ENCODE data around the gene HS2ST1.

HS2ST1 gene

DNA sequence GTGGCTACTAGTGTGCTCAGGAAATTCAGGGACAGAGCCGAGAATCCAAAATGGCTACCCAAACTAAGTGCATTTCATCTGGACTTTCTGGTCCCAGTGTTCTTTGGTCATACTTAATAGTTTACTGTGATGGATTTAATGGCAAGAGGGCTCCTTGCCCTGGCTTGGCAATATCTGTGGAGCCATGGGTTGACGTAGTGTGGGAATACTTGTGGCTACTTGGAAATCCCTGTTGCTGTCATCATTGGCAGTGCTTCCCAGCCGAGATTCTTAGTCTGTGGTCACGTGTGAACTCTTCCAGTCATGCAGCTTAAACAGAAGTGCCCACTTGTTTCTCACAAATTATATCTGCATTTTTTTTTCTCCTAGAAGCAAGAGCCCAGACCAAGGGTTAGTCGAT is 198.9 kb downstream of the HS2ST1 start:
- DNase-seq (ENCODE audit: low spot score) = no peak

DNA sequence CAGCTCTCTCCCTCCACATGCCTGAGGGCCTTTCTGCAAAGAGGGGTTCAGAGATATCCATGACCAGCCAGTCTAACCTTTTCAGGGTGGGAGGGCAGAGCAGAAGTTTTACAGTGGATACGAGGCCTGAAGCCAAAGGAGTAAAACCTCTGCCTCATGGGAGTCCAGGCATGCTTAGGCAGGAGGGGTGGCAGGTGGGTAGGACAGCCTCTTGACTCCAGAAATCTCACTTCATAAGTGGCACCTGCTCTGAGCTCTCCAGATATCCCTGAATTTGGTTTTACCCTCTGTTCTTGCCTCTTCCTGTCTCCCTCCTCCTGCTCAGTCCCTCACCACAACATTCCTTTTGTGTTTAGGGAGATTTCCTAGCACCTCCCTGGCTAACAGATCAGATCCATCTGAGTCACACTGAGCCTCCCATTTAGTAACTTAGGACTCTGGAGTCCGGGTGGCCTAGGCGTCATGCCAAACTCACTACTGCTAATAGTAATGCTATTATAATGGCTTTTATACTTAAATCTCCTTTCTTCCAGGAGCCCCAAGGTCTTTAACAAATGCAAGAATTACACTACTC is 201.0 kb downstream of the HS2ST1 start:
- DNase-seq (ENCODE audit: low spot score) = no peak

DNA sequence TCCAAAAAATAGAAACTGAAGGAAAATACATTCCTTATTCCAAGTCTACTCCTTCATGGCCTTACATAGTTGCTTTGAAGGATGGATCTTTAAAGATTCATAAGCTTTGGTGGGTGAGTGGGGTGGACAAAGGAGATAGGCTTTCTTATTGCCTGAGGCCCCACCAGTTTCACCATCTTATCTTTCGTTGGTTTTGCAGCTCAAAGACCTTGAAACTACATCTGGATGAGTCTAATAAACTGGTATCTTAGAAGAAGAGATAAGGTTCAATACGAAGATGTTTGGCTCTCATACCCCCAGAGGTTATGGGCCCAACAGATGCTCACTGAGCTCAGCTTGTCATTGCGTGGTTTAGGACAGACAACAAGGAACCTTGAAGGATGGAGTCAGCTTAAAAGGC is 201.5 kb downstream of the HS2ST1 start:
- DNase-seq (ENCODE audit: low spot score) = no peak

DNA sequence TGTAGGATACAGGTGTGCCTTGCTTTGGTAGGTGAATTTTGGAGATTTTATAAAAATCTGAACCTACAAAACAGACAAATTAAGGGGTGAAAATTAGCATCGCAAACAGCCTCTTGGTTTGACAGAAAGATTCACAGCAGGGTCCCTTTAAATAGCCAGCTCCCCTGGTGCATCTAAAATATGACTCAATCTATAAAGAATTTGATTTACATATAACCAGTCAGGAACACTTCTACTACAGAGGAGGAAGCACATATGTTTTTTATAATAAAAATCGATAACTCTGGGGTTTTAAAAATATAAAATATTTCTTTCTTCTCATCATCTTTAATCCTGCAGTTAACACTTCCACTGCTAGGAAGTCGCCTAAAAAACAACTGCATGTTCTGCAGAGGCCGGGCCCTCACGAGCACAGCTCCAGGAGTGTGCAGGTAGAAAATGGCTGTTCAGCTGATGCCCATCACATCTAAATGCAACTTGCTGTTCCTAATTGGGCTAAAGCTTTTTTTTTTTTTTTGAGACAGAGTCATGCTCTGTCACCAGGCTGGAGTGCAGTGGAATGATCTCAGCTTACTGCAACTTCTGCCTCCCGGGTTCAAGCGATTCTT is 203.4 kb downstream of the HS2ST1 start:
- DNase-seq (ENCODE audit: low spot score) = no peak

DNA sequence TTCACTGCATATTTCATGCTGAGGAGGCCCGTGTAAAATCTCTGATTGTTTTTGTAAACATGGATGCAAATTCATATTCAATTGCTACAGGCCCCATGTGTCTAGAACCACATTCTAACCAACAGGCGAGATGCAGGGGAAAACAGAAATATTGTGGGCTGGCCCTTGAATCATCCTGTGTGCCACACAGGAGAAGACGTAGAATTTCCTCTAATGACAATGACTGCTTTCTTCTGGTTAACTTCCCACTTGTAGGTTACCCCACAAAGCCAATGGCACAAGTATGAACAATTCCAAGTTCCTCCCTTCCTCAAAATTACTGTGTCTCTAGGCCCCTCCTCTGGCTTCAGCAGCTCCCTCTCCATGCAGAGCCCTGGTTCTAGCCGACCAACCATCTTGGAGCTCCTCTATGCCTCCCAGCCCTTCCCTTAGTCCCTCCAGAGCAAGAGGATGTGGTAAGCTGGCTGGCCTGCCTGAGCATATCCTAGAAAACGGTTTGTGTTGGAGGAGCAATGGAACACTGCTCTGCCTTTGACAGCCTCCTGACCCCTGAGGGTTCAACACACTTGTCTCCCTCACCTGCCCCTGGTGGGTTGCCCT is 205.2 kb downstream of the HS2ST1 start:
- DNase-seq (ENCODE audit: low spot score) = no peak

DNA sequence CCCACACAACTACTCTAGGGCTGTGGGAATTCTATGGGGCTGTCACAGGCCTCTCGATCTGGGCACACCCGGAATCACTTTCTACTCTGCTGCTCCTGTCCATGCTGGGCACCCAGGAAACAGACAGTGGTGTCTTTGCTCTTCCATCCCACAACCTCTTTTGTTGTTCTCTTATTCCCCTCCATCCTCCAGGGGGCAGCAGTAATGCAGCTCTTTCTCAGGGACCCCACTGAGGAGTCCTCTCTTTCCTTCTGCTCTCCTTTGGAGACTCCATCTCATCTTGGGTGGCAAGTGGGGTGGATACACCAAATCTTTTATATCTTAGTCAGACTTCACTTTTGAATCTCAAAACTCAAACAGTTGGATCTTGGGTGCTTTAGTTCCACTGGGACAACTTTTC is 206.3 kb downstream of the HS2ST1 start:
- no peak for DNase-seq (ENCODE audit: low spot score)

- no peak for DNase-seq (ENCODE audit: low spot score)
Measured at GRCh38 chr1:87121711-87122163, 207.3 kb downstream of the HS2ST1 start.

- no peak for DNase-seq (ENCODE audit: low spot score)
Measured at GRCh38 chr1:87122243-87122642, 207.8 kb downstream of the HS2ST1 start.

GRCh38 chr1:87123610-87124009 is 209.2 kb downstream of the HS2ST1 start:
- DNase-seq (ENCODE audit: low spot score) = no peak

GRCh38 chr1:87126886-87127505 is 212.6 kb downstream of the HS2ST1 start:
- DNase-seq (ENCODE audit: low spot score) = no peak

DNA sequence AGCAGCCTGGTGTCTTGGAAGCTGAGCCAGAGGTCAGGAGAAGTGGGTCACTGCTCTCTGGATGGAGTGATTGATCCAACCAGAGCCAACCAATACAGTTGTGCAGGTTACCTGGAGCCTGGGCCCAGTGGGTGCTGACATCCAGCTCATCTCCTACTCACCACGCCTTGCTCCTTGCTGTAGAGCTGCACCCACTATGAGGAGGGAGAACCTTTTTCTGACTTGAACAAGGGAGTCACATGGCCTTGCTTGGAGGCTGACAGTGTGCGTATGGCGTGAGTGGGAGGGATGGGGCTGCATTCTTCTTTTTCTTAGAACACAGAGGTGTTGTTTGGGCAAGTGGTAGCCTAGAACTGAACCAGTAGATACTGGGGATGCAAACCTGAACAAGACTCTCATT is 213.1 kb downstream of the HS2ST1 start:
- DNase-seq (ENCODE audit: low spot score) = no peak

GRCh38 chr1:87129038-87129437 is 214.6 kb downstream of the HS2ST1 start:
- DNase-seq (ENCODE audit: low spot score) = no peak

- DNase-seq (ENCODE audit: low spot score) = peak; percentile 32
Measured at GRCh38 chr1:87129606-87130005, 215.2 kb downstream of the HS2ST1 start.

DNA sequence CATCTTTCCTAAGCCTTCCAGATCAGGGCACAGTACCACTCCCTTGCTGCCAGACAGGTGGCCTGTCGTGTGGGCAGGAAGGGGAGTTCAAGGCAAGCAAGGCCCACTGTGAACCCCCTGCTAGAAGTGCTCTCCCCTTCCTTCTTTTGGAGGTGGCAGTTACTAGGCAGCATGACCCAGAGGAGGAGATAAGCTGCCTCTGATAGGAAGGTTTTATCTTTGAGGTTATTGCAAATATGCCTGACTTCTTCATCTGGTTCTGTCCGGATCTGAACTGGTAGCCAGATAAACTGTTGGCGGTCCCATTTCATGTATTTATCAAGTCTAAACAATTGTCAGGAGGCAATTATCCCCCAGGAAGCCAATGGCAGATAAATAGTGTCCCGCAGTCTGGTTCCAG is 216.0 kb downstream of the HS2ST1 start:
- DNase-seq (ENCODE audit: low spot score) = no peak

DNA sequence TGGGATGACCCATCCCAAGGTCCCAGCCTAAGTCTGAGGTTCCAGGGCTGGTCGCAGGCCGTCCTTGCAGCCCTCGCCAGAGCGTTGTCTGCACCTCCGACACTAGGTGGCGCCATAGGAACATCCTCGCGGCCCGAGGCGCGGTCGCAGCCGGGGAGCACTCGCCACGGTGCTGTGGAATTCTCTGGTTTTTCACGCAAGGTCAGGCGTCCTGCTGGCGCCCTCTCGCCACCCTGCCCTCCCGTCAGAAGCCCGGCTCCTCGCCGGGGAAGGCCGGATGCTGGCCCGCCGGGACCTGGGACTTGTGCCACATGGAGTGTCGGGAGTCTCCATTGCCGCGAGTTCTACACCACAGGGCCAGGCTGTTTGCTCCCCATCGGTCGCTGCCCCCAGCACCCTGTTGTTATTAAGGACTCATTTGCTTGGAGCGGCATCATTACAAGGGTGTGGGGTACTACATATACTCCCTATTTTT is 217.4 kb downstream of the HS2ST1 start:
- peak; percentile 80 for DNase-seq (ENCODE audit: low spot score)

DNA sequence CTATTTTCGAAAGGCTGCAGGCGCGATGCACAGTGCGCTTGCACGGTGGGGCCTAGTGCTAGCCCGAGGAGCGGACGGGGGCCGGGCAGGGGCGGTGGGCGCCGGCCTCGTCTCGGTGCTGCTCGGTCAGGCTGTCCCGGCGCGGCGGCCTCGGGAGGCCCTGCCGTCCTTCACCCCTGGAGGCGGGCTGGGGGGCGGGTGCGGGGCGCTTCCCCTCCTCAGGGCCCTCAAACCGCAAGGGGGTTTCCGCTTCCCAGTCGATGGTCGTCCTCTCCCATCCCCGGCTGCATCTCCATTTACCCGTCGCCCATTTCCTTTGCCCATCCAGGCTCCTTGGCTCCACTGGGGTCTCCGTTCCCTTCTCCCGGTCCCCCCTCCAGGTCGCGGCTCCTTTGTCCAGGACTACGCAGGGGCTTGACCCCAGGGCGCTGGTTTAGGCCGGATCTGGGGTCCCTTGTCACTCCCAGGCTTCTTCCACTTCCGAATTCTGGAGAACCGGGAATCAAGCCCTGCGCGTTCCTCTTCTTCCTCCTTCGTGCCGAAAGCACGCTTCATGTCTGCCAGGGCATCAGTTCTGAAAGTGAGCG is 217.9 kb downstream of the HS2ST1 start:
- DNase-seq (ENCODE audit: low spot score) = no peak

DNA sequence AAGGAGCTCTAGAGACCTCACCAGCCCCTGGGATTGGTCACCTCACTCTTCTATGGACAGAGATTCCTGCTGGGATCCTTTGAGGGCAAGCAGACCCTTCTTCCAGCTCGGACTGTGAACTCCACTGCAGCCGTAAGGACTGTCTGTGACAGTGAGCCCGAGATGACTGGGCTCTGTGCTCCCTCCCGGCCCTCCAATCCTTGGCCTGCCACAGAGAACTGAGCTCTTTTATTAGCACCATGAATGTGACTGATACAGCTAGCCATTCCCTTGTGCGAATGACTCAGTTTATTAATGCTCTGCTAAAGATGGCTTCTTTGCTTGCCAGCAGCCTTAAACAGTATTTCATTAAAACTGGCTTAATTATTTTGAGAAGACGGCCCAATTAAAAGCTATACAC is 219.6 kb downstream of the HS2ST1 start:
- no peak for DNase-seq (ENCODE audit: low spot score)

GRCh38 chr1:87134625-87135328 is 220.3 kb downstream of the HS2ST1 start:
- DNase-seq (ENCODE audit: low spot score) = peak; percentile 30

DNA sequence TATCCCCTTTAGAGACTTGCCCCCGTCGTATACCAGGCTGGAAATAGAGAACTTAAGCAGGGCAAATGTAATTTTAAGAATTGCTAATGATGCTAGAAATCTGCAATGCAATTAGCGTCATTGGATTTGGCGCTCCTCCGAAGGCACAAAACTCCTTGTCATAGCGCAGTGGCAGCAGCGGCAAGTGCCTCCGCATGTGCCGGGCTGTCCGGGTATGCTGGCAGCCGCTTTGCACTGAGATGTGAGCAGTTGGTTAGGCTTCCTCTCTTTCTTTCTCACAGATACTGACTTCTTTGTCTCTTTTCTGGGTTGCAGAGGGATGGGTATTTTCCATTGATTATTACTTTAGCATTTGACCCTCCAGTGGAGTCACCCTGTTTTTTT is 220.9 kb downstream of the HS2ST1 start:
- DNase-seq (ENCODE audit: low spot score) = no peak

- DNase-seq (ENCODE audit: low spot score) = no peak
Measured at GRCh38 chr1:87136607-87137341, 222.3 kb downstream of the HS2ST1 start.

DNA sequence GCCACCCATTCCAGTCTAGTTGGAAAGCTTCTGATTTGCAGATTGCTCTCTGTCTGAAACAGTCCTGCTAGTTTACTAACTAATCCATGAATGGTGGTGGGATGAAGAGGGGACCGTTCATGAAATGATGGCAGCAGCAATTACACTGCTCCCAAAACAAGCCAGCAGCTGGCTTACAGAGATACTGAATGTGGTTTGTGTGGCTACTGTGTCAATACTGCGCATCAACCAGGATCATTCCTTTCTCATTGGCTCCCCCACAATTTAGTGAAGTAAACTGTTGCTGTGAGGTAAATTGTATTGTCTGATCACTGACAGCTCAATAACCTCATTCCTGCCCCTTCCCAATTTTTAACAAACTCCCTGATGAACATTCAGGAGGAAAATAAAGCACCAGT is 222.9 kb downstream of the HS2ST1 start:
- DNase-seq (ENCODE audit: low spot score) = no peak
